Vagina (tissue), 2 donors: ENCODE results near the gene NAV2. TPM values are rescaled to one million over a fixed set of nuclear protein-coding genes. Genes with fewer than 3 reads are reported as not detected.
A peak's percentile ranks its signal among the peaks of the same experiment; 100 is the strongest.
"Not testable (repeated sequence)": the region's sequence is repeated elsewhere in the genome, so short reads cannot be mapped to it uniquely, and the experiment has no call there.

Experiments
- DNase-seq, 2 donors: peaks; one replicate each; pipeline ENCODE4 v3.0.0-alpha.2; 2017; ENCODE audit errors: extremely low spot score in 2 of 2
- H3K27ac ChIP-seq: fragments of 200-600 bp; sonication (generic); one replicate; pipeline ENCODE4 v1.5.1; 2019
- H3K27me3 ChIP-seq: fragments of 200-600 bp; sonication (generic); one replicate; pipeline ENCODE4 v1.5.1; 2019
- H3K36me3 ChIP-seq, 2 donors: fragments of 200-600 bp; sonication (generic); one replicate each; pipeline ENCODE4 v1.5.1; 2017 to 2019
- H3K4me1 ChIP-seq: fragments of 200-600 bp; sonication (generic); one replicate; pipeline ENCODE4 v1.5.1; 2019
- H3K4me3 ChIP-seq, 2 donors: fragments of 200-600 bp; sonication (generic); 1 replicate in 1 of 2; 2 replicates in 1 of 2; pipeline ENCODE4 v1.5.1; 2016 to 2019
- H3K9me3 ChIP-seq: fragments of 200-600 bp; sonication (generic); one replicate; pipeline ENCODE4 v1.5.1; 2019
- POLR2A ChIP-seq, 2 donors: fragments of 450-650 bp; IDR thresholded peaks; one replicate each; pipeline ENCODE4 v1.6.1; 2017; ENCODE audit warnings: antibody characterized with exemption in 2 of 2, mild to moderate bottlenecking in 2 of 2, moderate library complexity in 2 of 2
- POLR2AphosphoS5 ChIP-seq, 2 donors: sonication (generic); formaldehyde crosslinking; IDR thresholded peaks; one replicate each; pipeline ENCODE4 v1.9.0; 2017; ENCODE audit warnings: antibody characterized with exemption in 2 of 2, mild to moderate bottlenecking in 2 of 2, low read depth in 1 of 2; ENCODE audit not compliant: insufficient read depth in 1 of 2
- intact Hi-C: fragments of 100-400 bp; cut with DNase I; formaldehyde crosslinking; loops from one replicate; pipeline ENCODE4 v1.15.1; 2023
- total RNA-seq: library from RNA; depleted of rRNA; stranded (reverse); fragments of >200 nt; gene quantifications from one replicate; pipeline ENCODE4 v1.2.3, GENCODE V29; 2016
- TF ChIP-seq, protein P1 (sequence below), 3 experiments: fragments of 450-650 bp in 2 of 3; fragments of 200-600 bp in 1 of 3; sonication (generic) in 1 of 3; IDR thresholded peaks; one replicate each; pipeline ENCODE4 v1.5.1; 2017 to 2019; ENCODE audit warnings: antibody characterized with exemption in 3 of 3, mild to moderate bottlenecking in 2 of 3, moderate library complexity in 2 of 3

NAV2 gene
- total RNA-seq, 1 donor from 2014 or later, result 25.3 TPM

- Histone ChIP-seq H3K36me3 (no peaks in the 10 kb centered on the region), H3K9me3 (no peaks in the 10 kb centered on the region), H3K4me1 (no peaks in the 10 kb centered on the region), H3K4me3 (no peak overlapping the region), H3K27ac (no peak overlapping the region), H3K27me3 (no peaks in the 10 kb centered on the region)
- intact Hi-C loops, result no loop called here
- no peak for DNase-seq
- TF ChIP-seq POLR2AphosphoS5 (IDR thresholded peaks at IDR 0.05; ENCODE audit: insufficient read depth in 1 of 2, low read depth in 1 of 2), result no peak
- TF ChIP-seq, protein P1, sequence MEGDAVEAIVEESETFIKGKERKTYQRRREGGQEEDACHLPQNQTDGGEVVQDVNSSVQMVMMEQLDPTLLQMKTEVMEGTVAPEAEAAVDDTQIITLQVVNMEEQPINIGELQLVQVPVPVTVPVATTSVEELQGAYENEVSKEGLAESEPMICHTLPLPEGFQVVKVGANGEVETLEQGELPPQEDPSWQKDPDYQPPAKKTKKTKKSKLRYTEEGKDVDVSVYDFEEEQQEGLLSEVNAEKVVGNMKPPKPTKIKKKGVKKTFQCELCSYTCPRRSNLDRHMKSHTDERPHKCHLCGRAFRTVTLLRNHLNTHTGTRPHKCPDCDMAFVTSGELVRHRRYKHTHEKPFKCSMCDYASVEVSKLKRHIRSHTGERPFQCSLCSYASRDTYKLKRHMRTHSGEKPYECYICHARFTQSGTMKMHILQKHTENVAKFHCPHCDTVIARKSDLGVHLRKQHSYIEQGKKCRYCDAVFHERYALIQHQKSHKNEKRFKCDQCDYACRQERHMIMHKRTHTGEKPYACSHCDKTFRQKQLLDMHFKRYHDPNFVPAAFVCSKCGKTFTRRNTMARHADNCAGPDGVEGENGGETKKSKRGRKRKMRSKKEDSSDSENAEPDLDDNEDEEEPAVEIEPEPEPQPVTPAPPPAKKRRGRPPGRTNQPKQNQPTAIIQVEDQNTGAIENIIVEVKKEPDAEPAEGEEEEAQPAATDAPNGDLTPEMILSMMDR (IDR thresholded peaks at IDR 0.05), result no peak
Observed at GRCh38 chr11:20003351-20003750, 290.7 kb downstream of the NAV2 start.

DNA sequence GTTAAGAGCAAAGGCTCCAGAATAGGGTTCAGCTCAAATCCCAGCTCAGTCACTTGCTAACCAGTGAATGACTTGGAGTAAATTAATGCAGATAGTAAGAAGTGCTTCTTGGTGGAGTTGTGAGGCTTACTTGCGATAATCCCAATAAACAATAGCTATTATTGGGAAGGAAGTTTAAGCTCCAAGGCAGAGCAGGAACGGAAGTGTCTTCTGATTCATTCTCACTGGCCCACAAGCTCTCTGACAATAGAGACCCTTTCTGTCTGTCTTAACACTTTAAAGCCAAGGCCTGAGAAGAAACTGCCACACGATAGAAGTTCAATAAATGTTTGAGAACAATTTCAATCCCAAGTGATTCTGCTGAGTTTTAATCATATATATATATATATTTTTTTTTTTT, 292.2 kb downstream of the NAV2 start:
- no peak overlapping the region for H3K4me3 ChIP-seq
- H3K4me1 ChIP-seq, result no peaks in the 10 kb centered on the region
- intact Hi-C loops, result no loop called here
- no peak for TF ChIP-seq POLR2AphosphoS5 (IDR thresholded peaks at IDR 0.05; ENCODE audit: insufficient read depth in 1 of 2, low read depth in 1 of 2)
- TF ChIP-seq, protein P1 (IDR thresholded peaks at IDR 0.05), result no peak
- no peak for TF ChIP-seq POLR2A (IDR thresholded peaks at IDR 0.05)
- H3K36me3 ChIP-seq, result no peaks in the 10 kb centered on the region
- H3K27ac ChIP-seq, result no peak overlapping the region
- no peaks in the 10 kb centered on the region for H3K27me3 ChIP-seq
- H3K9me3 ChIP-seq, result no peaks in the 10 kb centered on the region
- DNase-seq, result no peak

GRCh38 chr11:20005747-20006146, 293.1 kb downstream of the NAV2 start:
- Histone ChIP-seq H3K9me3 (no peaks in the 10 kb centered on the region), H3K4me1 (no peaks in the 10 kb centered on the region), H3K27ac (no peak overlapping the region), H3K36me3 (no peaks in the 10 kb centered on the region), H3K4me3 (no peak overlapping the region), H3K27me3 (no peaks in the 10 kb centered on the region)
- TF ChIP-seq, protein P1 (IDR thresholded peaks at IDR 0.05), result no peak
- TF ChIP-seq POLR2A (IDR thresholded peaks at IDR 0.05), result no peak
- TF ChIP-seq POLR2AphosphoS5 (IDR thresholded peaks at IDR 0.05; ENCODE audit: insufficient read depth in 1 of 2, low read depth in 1 of 2), result peak in 1 of 2 donors; percentile 77
- intact Hi-C loops, result no loop called here
- DNase-seq, result no peak

GRCh38 chr11:20006618-20007017, 294.0 kb downstream of the NAV2 start:
- H3K4me1 ChIP-seq, H3K9me3 ChIP-seq, DNase-seq, H3K27ac ChIP-seq, H3K4me3 ChIP-seq, H3K27me3 ChIP-seq, H3K36me3 ChIP-seq, intact Hi-C loops: not testable (repeated sequence)

GRCh38 chr11:20007386-20007785, 294.7 kb downstream of the NAV2 start:
- Histone ChIP-seq H3K36me3 (no peaks in the 10 kb centered on the region), H3K4me3 (no peak overlapping the region), H3K27me3 (no peaks in the 10 kb centered on the region), H3K27ac (no peak overlapping the region), H3K9me3 (no peaks in the 10 kb centered on the region), H3K4me1 (no peaks in the 10 kb centered on the region)
- DNase-seq, result no peak
- intact Hi-C loops, result no loop called here
- TF ChIP-seq, protein P1 (IDR thresholded peaks at IDR 0.05), result no peak
- TF ChIP-seq POLR2A (IDR thresholded peaks at IDR 0.05) (no peak), POLR2AphosphoS5 (IDR thresholded peaks at IDR 0.05; ENCODE audit: insufficient read depth in 1 of 2, low read depth in 1 of 2) (no peak)
